ENCODE data around the gene SHOC2. TPM values are rescaled to one million over a fixed set of nuclear protein-coding genes. Genes with fewer than 3 reads are reported as not detected.

SHOC2 gene
- total and polyA plus RNA-seq, 2 of the 13 experiments (the other 11 are each of a cell fraction or from before 2014, with no cell fraction given), result 8.6 to 25.5 TPM

DNA sequence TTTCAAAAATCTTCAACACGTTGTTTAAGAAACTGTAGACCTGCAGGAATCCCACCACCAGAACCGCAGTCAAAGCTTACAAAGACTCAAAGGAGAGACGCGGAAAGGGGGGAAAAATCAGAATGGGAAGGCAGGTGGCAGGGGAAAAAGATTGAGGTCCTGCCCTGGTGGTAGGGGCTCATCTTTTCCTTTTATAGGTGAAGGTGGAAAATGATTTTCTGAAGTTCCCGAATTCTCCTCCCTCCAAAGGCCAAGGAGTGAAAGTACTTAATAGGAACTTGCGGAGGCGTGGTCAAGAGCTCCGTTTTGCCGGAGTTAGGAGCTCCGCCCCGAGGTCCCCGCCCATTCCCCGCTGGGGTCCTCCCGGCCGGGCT, 1.1 kb upstream of the SHOC2 start (continued):
- TF ChIP-seq KDM6A (CRISPR knock-in tag; IDR thresholded peaks at IDR 0.05; ENCODE audit: low read depth) (0 out of 2 replicates have a peak, but pooled peaks have one; percentile 17), ZNF652 (CRISPR knock-in tag; IDR thresholded peaks at IDR 0.05; ENCODE audit: borderline replicate concordance, low read depth) (no peak), REXO4 (CRISPR knock-in tag; IDR thresholded peaks at IDR 0.05; ENCODE audit: borderline replicate concordance) (no peak), ZNF207 (IDR thresholded peaks at IDR 0.05; ENCODE audit: borderline replicate concordance) (no peak), ZBTB1 (CRISPR knock-in tag; IDR thresholded peaks at IDR 0.05; ENCODE audit: borderline replicate concordance) (no peak), CBX2 (IDR thresholded peaks at IDR 0.05; ENCODE audit: low read depth, low read length) (no peak), CBX2 (CRISPR knock-in tag; IDR thresholded peaks at IDR 0.05; ENCODE audit: low read depth) (0 out of 2 replicates have a peak, but pooled peaks have one; percentile 37), PBX2 (CRISPR knock-in tag; IDR thresholded peaks at IDR 0.05) (no peak), FOXA1 (IDR thresholded peaks at IDR 0.05) (no peak), FOXA1 (CRISPR knock-in tag; IDR thresholded peaks at IDR 0.05) (no peak), XRCC5 (optimal IDR thresholded peaks at IDR 0.05; ENCODE audit: low read length) (peak; percentile 17), RXRB (CRISPR knock-in tag; IDR thresholded peaks at IDR 0.05; ENCODE audit: borderline replicate concordance) (no peak), ZNF205 (CRISPR knock-in tag; IDR thresholded peaks at IDR 0.05) (no peak), SP5 (CRISPR knock-in tag; IDR thresholded peaks at IDR 0.05; ENCODE audit: borderline replicate concordance, low read depth) (0 out of 2 replicates have a peak, but pooled peaks have one; percentile 79), ZNF230 (CRISPR knock-in tag; IDR thresholded peaks at IDR 0.05) (no peak), FOXP1 (IDR thresholded peaks at IDR 0.05) (no peak), FOXP1 (CRISPR knock-in tag; IDR thresholded peaks at IDR 0.05) (no peak), MXI1 (IDR thresholded peaks at IDR 0.05; ENCODE audit: borderline replicate concordance, low read depth, low read length) (peak; percentile 76; the same call in 1 of the 3 replicates), ZNF850 (CRISPR knock-in tag; conservative IDR thresholded peaks at IDR 0.05) (no peak), AGO1 (IDR thresholded peaks at IDR 0.05; ENCODE audit: low read depth, low read length, poor library complexity, severe bottlenecking) (no peak), STAT5B (CRISPR knock-in tag; IDR thresholded peaks at IDR 0.05) (no peak), NONO (IDR thresholded peaks at IDR 0.05) (no peak), NONO (CRISPR knock-in tag; conservative IDR thresholded peaks at IDR 0.05) (no peak)
- TF ChIP-seq, protein P1, sequence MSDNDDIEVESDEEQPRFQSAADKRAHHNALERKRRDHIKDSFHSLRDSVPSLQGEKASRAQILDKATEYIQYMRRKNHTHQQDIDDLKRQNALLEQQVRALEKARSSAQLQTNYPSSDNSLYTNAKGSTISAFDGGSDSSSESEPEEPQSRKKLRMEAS (IDR thresholded peaks at IDR 0.05), result no peak
- TF ChIP-seq, protein P2, sequence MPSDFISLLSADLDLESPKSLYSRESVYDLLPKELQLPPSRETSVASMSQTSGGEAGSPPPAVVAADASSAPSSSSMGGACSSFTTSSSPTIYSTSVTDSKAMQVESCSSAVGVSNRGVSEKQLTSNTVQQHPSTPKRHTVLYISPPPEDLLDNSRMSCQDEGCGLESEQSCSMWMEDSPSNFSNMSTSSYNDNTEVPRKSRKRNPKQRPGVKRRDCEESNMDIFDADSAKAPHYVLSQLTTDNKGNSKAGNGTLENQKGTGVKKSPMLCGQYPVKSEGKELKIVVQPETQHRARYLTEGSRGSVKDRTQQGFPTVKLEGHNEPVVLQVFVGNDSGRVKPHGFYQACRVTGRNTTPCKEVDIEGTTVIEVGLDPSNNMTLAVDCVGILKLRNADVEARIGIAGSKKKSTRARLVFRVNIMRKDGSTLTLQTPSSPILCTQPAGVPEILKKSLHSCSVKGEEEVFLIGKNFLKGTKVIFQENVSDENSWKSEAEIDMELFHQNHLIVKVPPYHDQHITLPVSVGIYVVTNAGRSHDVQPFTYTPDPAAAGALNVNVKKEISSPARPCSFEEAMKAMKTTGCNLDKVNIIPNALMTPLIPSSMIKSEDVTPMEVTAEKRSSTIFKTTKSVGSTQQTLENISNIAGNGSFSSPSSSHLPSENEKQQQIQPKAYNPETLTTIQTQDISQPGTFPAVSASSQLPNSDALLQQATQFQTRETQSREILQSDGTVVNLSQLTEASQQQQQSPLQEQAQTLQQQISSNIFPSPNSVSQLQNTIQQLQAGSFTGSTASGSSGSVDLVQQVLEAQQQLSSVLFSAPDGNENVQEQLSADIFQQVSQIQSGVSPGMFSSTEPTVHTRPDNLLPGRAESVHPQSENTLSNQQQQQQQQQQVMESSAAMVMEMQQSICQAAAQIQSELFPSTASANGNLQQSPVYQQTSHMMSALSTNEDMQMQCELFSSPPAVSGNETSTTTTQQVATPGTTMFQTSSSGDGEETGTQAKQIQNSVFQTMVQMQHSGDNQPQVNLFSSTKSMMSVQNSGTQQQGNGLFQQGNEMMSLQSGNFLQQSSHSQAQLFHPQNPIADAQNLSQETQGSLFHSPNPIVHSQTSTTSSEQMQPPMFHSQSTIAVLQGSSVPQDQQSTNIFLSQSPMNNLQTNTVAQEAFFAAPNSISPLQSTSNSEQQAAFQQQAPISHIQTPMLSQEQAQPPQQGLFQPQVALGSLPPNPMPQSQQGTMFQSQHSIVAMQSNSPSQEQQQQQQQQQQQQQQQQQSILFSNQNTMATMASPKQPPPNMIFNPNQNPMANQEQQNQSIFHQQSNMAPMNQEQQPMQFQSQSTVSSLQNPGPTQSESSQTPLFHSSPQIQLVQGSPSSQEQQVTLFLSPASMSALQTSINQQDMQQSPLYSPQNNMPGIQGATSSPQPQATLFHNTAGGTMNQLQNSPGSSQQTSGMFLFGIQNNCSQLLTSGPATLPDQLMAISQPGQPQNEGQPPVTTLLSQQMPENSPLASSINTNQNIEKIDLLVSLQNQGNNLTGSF (CRISPR knock-in tag; IDR thresholded peaks at IDR 0.05), result no peak
